ENCODE data around the gene MRLN.
"Not testable (repeated sequence)": the region's sequence is repeated elsewhere in the genome, so short reads cannot be mapped to it uniquely, and the experiment has no call there.

The MRLN gene

DNA sequence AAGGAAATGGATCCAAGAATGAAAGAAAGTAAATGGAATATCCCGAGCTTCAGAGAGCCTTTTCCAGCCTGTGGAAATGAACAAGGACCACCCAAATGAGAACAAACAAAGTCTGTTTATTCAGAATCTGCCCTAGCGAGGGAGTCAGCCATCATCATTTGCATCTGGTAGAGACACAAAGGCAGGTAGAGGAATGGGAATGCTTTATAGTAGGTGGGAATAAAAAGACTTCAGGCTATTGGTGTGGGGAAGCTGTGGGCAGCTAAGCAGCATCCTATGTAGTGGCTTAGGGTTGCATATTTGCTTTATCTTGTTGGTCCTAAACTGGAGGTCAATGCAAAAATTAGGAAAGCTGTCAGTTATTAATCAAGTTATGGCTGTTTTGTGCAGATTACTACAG is 9.2 kb upstream of the MRLN start:
- TF ChIP-seq, protein P1, sequence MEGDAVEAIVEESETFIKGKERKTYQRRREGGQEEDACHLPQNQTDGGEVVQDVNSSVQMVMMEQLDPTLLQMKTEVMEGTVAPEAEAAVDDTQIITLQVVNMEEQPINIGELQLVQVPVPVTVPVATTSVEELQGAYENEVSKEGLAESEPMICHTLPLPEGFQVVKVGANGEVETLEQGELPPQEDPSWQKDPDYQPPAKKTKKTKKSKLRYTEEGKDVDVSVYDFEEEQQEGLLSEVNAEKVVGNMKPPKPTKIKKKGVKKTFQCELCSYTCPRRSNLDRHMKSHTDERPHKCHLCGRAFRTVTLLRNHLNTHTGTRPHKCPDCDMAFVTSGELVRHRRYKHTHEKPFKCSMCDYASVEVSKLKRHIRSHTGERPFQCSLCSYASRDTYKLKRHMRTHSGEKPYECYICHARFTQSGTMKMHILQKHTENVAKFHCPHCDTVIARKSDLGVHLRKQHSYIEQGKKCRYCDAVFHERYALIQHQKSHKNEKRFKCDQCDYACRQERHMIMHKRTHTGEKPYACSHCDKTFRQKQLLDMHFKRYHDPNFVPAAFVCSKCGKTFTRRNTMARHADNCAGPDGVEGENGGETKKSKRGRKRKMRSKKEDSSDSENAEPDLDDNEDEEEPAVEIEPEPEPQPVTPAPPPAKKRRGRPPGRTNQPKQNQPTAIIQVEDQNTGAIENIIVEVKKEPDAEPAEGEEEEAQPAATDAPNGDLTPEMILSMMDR (IDR thresholded peaks at IDR 0.05; ENCODE audit: insufficient read depth, missing control alignments), result no peak
- FAIRE-seq, result no peak
- no peak for DNase-seq (ENCODE audit: insufficient read length, low spot score)

DNA sequence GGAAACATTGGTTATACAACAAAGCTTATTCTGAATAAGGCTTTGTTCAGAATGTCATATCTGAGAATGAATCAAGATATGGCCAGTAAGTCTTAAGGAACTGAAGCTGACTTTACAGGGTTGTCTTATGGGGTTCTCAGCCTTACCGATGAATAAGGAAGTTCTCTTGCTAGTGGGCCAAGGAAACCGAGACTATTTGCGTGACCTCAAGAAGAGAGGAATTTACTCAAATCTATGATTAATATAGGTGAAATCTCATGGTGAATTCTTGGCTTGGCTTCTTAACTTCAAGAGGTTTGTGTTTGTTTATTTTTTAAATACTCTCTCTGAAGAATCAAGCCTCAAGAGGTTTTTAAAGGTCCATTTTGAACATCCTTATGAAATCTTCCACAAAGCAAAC is 4.7 kb upstream of the MRLN start:
- TF ChIP-seq, protein P1 (IDR thresholded peaks at IDR 0.05; ENCODE audit: insufficient read depth, missing control alignments), result no peak
- DNase-seq (ENCODE audit: insufficient read length, low spot score) (no peak), FAIRE-seq (peak; percentile 46)

DNA sequence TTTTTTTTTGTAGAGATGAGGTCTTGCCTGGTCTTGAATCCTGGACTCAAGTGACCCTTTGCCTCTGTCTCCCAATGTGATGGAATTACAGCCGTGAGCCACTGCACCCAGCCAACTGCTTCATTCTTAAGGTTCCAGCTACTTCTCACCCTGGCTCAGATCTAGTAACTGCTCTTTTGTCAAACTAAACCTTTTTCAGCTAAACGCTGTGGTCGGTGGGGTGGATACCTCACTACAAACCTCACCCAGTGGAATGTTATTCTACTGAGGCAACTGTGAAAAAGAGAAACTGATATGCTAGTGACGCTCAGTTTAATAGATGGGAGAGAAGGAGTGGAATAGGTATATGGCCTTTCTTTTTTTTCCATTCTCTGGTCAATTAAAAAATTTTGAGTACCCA is 1.7 kb upstream of the MRLN start:
- TF ChIP-seq, protein P1 (IDR thresholded peaks at IDR 0.05; ENCODE audit: insufficient read depth, missing control alignments), result no peak
- DNase-seq (ENCODE audit: insufficient read length, low spot score) (no peak), FAIRE-seq (no peak)

DNA sequence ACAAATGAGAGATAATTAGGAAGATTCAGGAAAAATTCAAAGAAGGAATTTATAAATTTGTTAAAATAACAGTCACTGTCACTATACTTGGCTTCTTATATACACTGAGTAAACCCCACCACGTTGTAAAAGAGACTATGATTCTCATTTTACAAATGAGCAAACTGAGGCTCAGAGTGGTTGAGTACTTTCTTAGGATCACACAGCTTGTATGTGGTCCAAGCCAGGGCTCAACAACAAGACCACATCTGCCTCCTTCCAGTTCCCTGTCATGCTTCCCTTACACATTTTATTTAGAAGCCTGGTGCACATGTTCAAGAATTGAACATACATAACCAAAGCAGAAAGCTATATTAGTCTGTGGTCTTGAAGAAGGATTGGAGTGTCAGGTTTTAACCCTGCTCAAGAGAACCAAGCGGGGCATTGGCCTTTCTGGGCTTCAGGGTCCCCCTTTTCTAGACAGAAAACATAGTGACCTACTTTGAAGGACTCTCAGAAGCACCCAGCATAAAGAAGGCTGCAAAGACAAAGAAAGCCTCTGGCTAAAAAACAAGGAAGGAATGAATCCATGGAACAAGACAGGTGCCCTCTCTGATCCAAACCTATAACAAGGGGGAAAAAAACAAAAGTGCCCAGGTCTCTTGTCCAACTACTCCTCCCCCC is 846 bp downstream of the MRLN start:
- TF ChIP-seq, protein P1 (IDR thresholded peaks at IDR 0.05; ENCODE audit: insufficient read depth, missing control alignments), result no peak
- peak; percentile 56 for FAIRE-seq
- no peak for DNase-seq (ENCODE audit: insufficient read length, low spot score)

DNA sequence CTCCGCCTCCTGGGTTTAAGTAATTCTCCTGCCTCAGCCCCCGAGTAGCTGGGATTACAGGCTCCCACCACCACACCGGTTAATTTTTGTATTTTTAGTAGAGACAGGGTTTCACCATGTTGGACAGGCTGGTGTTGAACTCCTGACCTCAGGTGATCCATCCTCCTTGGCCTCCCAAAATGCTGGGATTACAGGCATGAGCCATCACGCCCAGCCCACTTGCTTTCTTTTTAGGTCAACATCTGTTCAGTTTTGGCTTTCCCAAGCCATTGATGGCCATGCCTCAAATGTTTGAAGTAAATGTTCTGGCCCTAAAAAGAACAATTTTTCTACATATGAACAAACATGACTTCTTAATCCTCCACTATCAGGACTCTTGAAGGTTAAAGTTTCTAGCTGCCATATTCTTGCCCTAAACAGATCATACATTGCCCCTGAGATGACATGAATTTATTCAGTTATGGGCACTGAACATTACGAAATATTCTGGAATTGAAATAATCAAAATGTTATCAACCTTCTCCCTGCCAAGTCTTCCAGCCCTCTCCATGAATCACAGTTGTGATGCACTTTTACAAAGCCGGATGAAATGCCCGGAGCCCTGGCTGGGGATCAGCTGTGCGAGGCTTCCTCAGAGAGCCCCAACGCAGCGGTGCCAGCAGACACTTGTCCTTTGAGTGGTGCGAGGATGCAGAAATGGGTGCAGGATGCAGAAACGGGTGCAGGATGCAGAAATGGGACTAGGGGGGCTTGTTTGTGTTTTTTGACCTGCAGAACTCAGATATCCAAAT is 2.9 kb downstream of the MRLN start:
- no peak for DNase-seq (ENCODE audit: insufficient read length, low spot score)
- TF ChIP-seq, protein P1 (IDR thresholded peaks at IDR 0.05; ENCODE audit: insufficient read depth, missing control alignments), result no peak
- FAIRE-seq, result no peak

DNA sequence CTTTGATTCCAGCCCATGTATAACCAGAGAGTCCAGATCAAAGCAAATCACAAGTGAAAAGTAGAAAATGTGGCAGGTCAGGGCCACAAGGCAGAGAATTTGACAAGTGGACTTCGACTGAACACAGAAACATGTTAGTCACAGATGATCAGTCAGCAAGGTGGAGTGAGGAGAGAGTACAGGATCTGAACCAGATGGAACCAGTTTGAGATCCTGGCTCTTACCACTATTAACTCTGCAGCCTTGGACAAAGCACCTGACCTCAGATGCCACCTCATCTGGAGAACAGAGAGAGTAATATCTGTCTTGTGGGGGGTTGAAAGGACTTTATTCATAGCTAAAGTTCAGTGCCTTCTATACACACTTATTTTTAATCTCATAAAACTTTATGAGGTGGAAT is 4.4 kb downstream of the MRLN start:
- FAIRE-seq, result no peak
- TF ChIP-seq, protein P1 (IDR thresholded peaks at IDR 0.05; ENCODE audit: insufficient read depth, missing control alignments), result no peak
- DNase-seq (ENCODE audit: insufficient read length, low spot score), result no peak

DNA sequence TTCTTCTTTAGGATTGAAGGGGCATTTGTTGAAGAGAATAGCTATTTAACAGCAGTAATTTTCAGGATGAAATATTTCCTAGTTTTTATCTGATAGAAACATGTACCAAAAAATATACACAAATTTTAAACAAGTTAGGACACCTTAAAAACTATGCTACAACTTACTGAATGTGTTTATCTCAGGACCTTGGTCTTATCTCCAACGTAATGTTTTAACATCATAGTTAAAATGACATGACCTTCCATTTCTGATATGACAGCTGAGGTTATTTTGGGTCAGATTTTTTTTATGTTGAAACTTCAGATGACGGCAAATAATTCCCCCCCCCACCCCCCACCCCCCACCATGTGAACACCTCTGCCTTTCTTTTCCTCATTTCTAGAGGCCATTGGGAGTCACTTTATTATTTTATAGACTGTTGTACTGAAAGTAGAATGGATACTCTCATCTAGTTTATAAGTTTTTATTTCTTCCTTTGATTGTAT is 8.0 kb downstream of the MRLN start:
- TF ChIP-seq, protein P1 (IDR thresholded peaks at IDR 0.05; ENCODE audit: insufficient read depth, missing control alignments), result no peak
- FAIRE-seq (peak; percentile 67), DNase-seq (ENCODE audit: insufficient read length, low spot score) (no peak)

DNA sequence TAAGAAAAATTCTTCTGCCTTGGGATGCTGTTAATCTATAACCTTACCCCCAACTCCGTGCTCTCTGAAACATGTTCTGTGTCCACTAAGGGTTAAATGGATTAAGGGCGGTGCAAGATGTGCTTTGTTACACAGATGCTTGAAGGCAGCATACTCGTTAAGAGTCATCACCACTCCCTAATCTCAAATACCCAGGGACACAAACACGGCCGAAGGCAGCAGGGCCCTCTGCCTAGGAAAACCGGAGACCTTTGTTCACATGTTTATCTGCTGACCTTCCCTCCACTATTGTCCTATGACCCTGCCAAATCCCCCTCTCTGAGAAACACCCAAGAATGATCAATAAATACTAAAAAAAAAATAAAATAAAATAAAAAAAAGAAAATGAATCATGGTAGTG is 8.5 kb downstream of the MRLN start:
- FAIRE-seq; DNase-seq (ENCODE audit: insufficient read length, low spot score): not testable (repeated sequence)

DNA sequence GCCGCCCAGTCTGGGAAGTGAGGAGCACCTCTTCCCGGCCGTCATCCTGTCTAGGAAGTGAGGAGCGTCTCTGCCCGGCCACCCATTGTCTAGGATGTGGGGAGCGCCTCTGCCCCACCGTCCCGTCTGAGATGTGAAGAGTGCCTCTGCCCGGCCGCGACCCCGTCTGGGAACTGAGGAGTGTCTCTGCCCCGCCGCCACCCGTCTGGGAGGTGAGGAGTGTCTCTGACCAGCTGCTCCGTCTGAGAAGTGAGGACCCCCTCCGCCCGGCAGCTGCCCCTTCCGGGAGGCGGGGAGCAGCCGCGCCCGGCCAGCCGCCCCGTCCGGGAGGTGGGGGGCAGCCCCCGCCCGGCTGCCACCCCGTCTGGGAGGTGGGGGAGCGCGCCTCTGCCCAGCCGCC is 9.1 kb downstream of the MRLN start:
- DNase-seq (ENCODE audit: insufficient read length, low spot score); FAIRE-seq: not testable (repeated sequence)
